Measurements from ENCODE around the gene NACC2. TPM values are rescaled to one million over a fixed set of nuclear protein-coding genes. Genes with fewer than 3 reads are reported as not detected.
A peak's percentile ranks its signal among the peaks of the same experiment; 100 is the strongest.

Gene NACC2
- total RNA-seq, 1 experiment from 2014 or later: 24.8 TPM

DNA sequence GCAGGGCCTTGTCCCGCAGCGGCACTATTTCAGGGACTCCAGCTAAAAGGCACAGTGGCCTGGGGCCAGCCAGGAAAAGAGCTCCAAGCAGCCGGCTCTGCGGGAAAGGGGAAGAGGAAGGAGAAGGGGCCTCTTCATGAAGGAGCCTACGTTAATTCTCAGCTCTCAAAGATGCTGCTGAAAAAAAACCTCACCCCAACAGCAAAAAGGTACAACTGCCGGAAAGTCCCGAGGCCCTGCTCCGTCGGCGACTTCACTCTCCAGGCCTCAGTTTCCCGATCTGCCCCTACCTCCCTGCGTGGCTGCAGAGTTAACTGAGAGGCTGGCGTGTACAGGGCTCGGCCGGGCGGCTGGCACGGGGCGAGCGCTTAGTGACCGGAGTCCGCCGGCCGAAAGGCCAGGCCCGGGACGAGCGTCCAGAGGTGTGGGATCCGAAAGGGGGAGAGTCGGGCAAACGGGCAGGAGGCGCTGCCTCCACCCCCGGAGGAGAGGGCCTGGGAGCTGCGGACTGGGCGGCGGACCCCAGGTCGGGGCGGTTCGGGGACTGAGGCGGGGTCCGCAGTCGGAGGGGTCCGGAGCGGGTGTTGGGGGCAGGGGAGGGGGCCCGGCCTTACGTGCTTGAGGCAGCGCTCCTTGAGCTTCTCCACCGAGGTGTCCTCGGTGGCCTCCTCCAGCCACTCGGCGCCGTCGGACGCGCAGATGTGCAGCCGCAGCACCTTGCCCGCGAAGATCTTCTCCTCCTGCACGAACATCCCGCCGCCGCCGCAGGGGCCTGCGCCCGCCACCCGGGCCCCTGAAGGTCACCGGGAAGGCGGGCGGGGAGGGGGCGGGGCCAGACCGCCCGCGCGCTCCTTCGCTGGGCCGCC lies 134.4 kb downstream of the NACC2 start:
- no peak for DNase-seq
- CTCF ChIA-PET: interaction anchor here (1.0 kb wide), 1 partner anchor 157 kb away, joined by 3 read pairs; no protein-coding TSS in a partner anchor
- H3K4me3 Mint-ChIP-seq (ENCODE audit: low read depth, unreplicated experiment): peak overlapping the region; percentile 82
- intact Hi-C loops (cut with micrococcal nuclease; ENCODE audit: unreplicated experiment): loop anchor here (10.0 kb wide), 1 partner anchor 94 kb away; no protein-coding TSS in a partner anchor
- H3K27me3 Mint-ChIP-seq (ENCODE audit: unreplicated experiment): peaks cover 21% of the 10 kb centered on the region
- TF ChIP-seq, protein P1, sequence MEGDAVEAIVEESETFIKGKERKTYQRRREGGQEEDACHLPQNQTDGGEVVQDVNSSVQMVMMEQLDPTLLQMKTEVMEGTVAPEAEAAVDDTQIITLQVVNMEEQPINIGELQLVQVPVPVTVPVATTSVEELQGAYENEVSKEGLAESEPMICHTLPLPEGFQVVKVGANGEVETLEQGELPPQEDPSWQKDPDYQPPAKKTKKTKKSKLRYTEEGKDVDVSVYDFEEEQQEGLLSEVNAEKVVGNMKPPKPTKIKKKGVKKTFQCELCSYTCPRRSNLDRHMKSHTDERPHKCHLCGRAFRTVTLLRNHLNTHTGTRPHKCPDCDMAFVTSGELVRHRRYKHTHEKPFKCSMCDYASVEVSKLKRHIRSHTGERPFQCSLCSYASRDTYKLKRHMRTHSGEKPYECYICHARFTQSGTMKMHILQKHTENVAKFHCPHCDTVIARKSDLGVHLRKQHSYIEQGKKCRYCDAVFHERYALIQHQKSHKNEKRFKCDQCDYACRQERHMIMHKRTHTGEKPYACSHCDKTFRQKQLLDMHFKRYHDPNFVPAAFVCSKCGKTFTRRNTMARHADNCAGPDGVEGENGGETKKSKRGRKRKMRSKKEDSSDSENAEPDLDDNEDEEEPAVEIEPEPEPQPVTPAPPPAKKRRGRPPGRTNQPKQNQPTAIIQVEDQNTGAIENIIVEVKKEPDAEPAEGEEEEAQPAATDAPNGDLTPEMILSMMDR (IDR thresholded peaks at IDR 0.05; ENCODE audit: unreplicated experiment): no peak
- H3K36me3 Mint-ChIP-seq (ENCODE audit: insufficient read depth, unreplicated experiment): peaks cover 12% of the 10 kb centered on the region
- no TSS peak for BruUV-seq (replicated peaks)
- H3K9me3 Mint-ChIP-seq (ENCODE audit: low read depth, unreplicated experiment): no peaks in the 10 kb centered on the region
- peaks cover 19% of the 10 kb centered on the region for H3K4me1 Mint-ChIP-seq (ENCODE audit: low read depth, unreplicated experiment)
- peak overlapping the region; percentile 66 for H3K27ac Mint-ChIP-seq (ENCODE audit: unreplicated experiment)

DNA sequence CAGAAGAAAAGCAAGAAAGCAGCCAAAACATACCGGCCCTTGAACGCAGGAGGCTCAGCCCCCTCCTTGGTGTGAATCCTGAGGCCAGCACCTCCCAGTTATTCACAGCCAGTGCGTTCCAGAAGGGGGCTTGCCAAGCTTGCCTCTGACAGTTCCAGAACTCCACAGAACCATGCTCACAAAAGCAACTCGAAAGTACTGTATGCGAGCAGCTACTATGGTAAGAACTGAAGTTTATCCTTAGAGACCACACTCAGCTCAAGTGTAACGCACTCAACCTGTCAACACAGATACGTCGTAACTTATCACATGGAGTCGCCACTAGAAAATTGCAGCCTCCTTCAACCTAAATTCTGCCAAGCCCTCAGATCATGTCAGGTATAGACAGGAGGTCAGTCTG lies 135.3 kb downstream of the NACC2 start:
- CTCF ChIA-PET: no interaction called here
- no peak for DNase-seq
- H3K27ac Mint-ChIP-seq (ENCODE audit: unreplicated experiment): no peak overlapping the region
- H3K36me3 Mint-ChIP-seq (ENCODE audit: insufficient read depth, unreplicated experiment): peaks cover 17% of the 10 kb centered on the region
- TSS peak; percentile 31 for BruUV-seq (replicated peaks)
- H3K27me3 Mint-ChIP-seq (ENCODE audit: unreplicated experiment): peaks cover 21% of the 10 kb centered on the region
- H3K4me1 Mint-ChIP-seq (ENCODE audit: low read depth, unreplicated experiment): peaks cover 19% of the 10 kb centered on the region
- H3K9me3 Mint-ChIP-seq (ENCODE audit: low read depth, unreplicated experiment): no peaks in the 10 kb centered on the region
- intact Hi-C loops (cut with micrococcal nuclease; ENCODE audit: unreplicated experiment): loop anchor here (10.0 kb wide), 1 partner anchor 95 kb away; no protein-coding TSS in a partner anchor
- TF ChIP-seq, protein P1 (IDR thresholded peaks at IDR 0.05; ENCODE audit: unreplicated experiment): no peak
- peak overlapping the region; percentile 82 for H3K4me3 Mint-ChIP-seq (ENCODE audit: low read depth, unreplicated experiment)

DNA sequence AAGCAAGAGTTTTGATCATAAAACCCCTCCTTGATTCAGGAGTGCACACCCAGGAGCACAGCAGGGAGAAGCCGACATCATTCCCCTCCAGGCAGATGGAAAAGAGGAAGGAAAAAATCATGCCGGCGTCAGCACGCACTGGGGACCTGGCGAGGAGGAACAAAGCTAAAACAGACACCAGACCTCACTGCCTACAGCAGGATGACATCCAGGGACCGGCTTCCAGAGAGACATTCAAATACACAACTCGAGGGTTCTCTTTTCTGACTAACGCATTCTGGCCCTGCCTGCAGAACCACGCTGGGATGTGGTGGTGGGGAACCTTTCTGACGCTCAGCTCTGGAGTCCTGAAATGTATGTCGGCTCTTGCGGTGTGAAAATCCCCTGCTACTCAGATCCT lies 136.6 kb downstream of the NACC2 start:
- peaks cover 14% of the 10 kb centered on the region for H3K27me3 Mint-ChIP-seq (ENCODE audit: unreplicated experiment)
- intact Hi-C loops (cut with micrococcal nuclease; ENCODE audit: unreplicated experiment): no loop called here
- CTCF ChIA-PET: interaction anchor here (0.8 kb wide), 1 partner anchor 1288 kb away, joined by 7 read pairs; no protein-coding TSS in a partner anchor
- no peaks in the 10 kb centered on the region for H3K9me3 Mint-ChIP-seq (ENCODE audit: low read depth, unreplicated experiment)
- no peak overlapping the region for H3K4me3 Mint-ChIP-seq (ENCODE audit: low read depth, unreplicated experiment)
- no peak overlapping the region for H3K27ac Mint-ChIP-seq (ENCODE audit: unreplicated experiment)
- TF ChIP-seq, protein P1 (IDR thresholded peaks at IDR 0.05; ENCODE audit: unreplicated experiment): no peak
- H3K36me3 Mint-ChIP-seq (ENCODE audit: insufficient read depth, unreplicated experiment): peaks cover 17% of the 10 kb centered on the region
- no peak for DNase-seq
- no TSS peak for BruUV-seq (replicated peaks)
- H3K4me1 Mint-ChIP-seq (ENCODE audit: low read depth, unreplicated experiment): peaks cover 19% of the 10 kb centered on the region

DNA sequence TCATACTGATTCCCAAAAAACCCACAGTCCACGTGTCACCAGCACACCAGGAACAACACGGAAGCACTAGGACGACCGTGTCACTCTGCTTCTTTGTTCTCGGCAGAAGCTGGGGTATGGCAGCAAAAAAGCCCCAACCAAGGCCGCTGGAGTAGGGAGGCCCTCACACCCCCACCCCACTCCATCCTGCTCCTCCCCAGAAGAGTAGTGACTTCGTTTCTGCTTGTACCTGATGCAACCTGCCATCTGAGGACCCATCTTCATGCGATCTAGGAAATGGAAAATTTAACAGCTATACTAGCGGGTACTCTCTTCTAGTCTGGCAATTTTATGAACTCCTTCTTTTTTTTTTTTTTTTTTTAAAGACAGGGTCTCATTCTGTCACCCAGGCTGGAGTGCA lies 137.7 kb downstream of the NACC2 start:
- H3K4me3 Mint-ChIP-seq (ENCODE audit: low read depth, unreplicated experiment): no peak overlapping the region
- H3K36me3 Mint-ChIP-seq (ENCODE audit: insufficient read depth, unreplicated experiment): peaks cover 17% of the 10 kb centered on the region
- TF ChIP-seq, protein P1 (IDR thresholded peaks at IDR 0.05; ENCODE audit: unreplicated experiment): no peak
- DNase-seq: no peak
- no TSS peak for BruUV-seq (replicated peaks)
- H3K27me3 Mint-ChIP-seq (ENCODE audit: unreplicated experiment): peaks cover 3% of the 10 kb centered on the region
- H3K4me1 Mint-ChIP-seq (ENCODE audit: low read depth, unreplicated experiment): peaks cover 11% of the 10 kb centered on the region
- CTCF ChIA-PET: no interaction called here
- intact Hi-C loops (cut with micrococcal nuclease; ENCODE audit: unreplicated experiment): no loop called here
- H3K9me3 Mint-ChIP-seq (ENCODE audit: low read depth, unreplicated experiment): no peaks in the 10 kb centered on the region
- no peak overlapping the region for H3K27ac Mint-ChIP-seq (ENCODE audit: unreplicated experiment)

All from Calu3 (cell line).